Stimulated activated CD4-positive, alpha-beta T cell treated with anti-CD3 and anti-CD28 coated beads, Interleukin-4, amount 100 ng/mL, for 48 hours (primary cell): ENCODE data around the gene PHF2.

ENCODE experiments used
- DNase-seq, 2 donors: peaks; one replicate each; pipeline ENCODE4 v3.0.0-alpha.2; 2020; ENCODE audit warnings: low read depth in 2 of 2

PHF2 gene

DNA sequence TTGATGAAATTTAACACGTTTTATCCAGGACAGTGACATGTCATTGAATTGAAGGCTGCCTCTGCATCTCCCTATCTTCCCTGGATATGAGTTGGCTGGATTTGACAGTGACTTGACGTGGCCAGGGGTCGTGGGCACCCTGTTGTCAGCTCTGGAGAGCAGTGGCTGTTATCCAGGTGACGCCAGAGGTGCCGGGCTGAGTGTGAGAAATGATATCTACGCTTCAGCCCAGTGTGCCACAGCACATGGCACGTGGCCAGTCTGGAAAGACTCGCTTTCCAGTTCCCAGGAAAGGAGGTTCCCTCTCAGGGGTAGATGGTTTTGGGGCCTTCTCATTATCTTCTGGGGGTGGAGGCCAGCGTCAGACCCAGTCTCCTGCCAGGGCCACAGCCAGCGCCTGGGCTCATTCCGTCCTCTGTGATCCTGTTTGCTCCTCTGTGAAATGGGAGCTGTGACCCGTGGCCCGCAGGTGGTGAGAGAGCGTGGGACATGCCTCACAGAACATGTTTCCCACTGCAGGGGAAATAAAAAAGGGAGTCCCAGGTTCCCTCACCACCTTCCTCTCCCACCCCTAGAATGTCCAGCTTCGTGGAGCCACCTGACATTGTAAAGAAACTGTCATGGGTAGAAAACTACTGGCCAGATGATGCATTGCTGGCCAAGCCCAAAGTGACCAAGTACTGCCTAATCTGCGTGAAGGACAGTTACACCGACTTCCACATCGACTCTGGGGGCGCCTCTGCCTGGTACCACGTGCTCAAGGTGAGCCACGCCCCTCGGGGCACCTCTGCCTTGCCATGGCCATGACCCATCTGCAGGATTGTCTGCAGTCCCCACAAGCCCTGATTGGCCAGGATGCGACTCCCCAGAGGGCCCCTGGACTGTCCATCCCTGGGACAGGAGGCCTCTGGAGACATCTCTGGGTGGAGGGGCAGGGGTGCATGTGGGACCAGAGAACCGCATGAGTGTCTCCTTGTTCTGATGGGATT lies 76.5 kb downstream of the PHF2 start:
- DNase-seq = no peak

DNA sequence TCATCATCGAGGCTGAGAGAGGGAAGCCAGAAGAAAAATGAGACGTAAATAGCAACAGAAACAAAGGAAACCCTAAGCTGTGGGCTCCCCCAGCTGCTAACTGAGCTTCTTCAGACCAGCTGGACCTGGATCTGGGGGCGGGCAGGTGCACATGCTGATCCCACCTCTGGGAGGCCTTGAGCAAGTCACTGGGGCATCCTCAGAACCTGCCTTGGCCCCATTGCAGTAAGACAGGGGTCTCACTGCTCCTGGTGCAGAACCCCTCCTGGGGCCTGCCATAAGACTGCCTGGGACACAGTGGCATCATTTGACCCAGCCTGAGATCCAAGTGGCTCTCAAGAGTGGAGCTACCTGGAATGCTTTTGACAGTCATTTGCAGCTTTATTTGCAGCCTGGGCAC lies 77.4 kb downstream of the PHF2 start:
- no peak for DNase-seq

DNA sequence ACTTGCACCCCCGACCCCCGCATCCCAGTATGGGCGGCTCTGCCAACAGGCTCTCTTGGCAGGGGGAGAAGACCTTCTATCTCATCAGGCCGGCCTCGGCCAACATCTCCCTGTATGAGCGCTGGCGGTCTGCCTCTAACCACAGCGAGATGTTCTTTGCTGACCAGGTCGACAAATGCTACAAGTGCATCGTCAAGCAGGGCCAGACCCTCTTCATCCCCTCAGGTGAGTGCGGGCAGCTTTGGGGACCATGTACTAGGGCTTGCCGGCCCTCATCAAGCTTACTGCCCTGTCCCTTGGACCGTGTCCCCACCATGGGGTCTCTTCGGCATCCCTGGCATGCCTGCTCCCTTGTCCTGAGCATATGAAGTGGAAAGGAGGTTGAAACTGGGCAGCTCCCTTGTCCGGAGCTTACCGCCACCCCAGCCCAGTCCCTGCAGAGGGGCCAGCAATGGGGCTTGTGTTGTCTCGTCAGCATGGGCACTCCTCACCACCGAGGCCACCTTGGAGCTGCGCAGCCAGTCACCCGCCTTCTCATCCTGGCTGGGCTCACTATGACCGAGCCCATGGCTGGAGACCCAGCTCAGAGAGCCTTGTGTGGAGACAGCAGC lies 78.1 kb downstream of the PHF2 start:
- DNase-seq = no peak

DNA sequence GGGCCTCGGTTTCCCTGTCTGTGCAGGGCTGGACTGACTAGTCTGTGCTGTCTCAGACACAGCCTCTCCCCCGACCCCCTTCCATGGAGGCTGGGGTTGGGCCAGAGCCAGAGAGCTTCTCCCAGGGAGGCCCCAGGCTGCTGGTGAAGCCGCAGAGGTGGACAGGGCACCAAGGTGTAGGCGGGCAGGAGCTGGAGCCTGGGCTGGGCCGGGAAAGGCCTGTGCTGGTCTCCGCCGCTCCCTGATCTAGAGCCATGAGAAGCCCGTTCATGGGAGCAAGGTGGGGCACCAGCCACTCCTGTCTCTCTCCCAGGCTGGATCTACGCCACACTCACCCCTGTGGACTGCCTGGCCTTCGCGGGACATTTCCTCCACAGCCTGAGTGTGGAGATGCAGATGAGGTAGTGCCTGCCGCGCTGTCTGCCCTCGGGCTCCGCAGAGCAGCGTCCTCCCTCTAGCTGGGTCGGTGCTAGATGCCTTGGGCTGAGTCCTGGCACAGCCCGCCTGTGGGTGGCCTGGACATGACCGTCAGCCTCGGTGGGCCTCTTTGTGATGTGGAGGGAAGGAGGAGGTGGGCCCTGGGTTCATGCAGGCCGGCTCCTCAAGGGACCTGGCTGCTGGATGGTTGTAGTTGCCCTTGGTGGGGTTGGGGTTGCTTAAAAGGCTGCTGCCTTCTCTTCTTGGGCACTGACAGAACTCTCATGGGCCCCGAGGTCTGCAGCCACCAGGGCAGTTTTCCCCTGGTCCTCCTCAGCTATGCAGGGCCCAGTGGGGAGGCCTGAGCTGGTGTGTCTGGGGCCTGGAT lies 79.4 kb downstream of the PHF2 start:
- DNase-seq = no peak

DNA sequence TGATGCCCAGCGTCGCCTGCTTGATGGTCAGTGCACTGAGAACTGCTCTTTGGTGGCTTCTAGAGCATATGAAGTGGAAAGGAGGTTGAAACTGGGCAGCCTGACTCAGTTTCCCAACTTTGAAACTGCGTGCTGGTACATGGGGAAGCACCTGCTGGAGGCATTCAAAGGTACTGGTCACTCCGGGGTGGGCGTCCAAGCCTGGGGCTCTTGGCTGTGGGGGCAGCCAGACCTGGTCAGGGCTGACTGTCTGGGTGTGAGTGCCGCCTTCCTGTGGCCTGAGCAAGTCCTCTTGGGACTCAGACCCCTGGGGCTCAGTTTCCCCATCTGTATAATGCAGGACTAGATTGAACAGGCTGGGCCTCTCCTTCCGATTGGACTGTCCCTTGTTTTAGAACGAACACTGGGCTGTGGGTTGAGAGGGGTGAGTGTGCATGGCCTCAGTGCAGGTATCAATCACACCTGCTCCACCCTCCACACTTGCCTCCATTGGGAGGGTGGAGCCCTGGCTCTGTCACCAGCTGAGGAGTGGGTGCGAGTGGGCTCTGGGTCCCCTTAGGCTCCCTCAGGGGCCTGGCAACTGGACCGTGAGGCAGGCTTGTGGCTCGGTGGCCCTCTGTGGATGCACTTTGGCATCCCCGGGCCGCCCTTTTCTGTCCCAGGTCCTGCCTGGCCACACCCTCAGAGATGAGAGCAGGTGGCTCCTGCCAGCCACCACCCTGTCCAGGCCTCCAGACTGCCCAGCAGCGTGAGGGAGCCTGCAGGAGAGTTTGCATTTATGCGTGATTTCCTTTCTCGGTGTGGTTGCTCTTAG lies 80.2 kb downstream of the PHF2 start:
- no peak for DNase-seq

DNA sequence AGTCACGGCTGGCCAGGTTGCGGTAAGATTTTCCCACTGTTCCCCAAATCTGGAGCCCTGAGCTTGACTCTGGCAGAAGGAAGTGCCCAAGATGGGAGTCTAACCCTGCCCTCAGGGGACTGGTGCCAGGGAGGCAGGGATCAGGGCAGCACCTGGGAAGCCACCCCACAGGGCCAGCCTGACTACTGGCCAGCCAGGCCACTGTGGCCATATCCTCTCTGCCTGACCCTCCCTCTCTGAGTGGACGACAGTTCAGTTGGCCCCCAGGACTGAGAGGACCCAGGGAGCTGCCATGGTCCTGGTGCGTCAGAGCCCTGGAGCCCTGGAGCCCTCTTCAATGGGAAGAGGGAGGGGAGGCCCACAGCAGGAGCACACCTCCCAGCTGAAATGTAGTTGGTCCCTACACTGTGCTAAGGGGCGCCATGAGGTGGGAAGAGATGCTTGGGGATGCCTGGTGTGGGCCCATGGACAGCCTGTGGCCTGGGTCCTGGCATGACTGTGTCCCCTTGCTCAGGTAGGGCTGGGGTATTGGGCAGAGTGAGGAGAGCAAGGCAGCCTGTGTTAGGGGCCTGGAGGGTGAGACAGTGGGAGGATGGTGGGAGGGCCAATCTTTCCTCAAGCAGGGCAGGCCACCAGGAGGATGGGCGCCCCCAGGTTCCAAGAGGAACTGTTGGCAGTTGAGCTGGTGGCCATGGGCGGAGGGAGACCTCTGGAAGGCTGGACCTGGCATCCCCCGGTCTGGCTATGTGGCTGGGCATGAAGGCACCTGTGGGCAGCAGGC lies 81.1 kb downstream of the PHF2 start:
- no peak for DNase-seq

DNA sequence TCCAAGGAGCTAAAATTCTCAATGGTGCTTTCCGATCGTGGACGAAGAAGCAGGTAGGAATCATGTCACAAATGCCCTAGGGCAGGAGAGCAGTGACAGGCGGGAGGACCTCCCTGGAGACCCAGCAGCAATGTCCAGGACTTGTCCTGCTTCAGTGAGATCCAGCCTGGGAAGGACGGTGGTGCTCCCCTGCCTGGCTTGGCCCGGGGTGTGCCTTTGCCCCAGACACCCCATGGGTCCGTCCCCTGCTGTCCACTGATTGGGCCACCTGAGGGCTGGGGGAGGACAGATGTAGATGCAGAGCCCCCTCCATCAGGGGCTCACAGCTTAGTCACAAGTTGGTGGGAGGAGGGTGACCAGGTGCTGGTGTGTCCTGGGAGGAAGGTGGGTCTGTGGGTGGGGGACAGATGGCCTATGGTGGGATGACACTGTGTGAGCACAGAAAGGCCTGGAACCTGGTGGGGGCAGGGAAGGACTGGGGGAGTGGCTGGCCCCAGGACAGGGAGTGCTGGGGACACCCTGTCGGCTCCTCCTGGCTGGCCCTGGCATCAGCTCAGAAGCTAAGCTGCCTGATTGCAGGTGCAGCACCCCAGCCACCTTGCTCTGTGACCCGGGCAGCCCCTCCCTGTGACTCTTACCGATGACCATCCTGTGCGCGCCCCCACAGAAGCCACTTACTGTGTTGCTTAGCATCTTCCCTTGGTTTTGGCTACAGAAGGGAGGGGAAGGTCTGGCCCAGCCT lies 82.0 kb downstream of the PHF2 start:
- no peak for DNase-seq

DNA sequence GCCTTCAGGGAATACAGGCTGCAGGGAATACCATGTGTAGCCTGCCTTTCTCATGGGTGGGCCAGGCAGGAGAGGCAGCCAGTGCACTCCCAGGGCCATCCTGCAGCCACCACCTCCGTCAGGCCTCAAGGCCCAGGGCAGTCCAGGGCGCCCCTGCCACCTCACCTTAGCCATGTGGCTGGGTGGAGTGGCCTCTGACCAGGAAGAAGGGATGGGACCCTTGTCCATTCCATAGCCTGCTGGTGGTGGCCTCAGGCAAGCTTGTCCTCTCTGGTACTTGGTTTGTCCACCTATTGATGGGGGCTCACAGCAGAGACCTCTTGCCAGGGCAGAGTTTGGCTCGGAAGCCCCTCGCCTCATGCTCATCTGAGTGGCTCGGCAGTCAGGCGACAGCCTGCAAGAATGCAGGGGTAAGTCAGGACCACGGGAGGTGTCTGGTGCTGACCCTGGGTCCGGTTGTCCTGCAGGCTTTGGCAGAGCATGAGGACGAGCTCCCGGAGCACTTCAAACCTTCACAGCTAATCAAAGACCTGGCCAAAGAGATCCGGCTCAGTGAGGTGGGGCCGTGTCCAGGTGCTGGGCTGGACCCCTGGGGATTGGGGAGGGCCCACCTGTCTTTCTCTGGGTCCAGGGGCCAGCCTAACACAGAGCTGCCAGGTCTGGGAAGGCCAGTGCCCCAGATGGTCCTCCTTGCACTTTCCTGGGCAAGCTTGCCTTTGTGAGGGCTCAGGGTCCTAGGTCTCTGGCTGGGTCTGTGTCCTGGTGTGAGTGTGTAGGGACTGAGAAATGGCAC lies 82.9 kb downstream of the PHF2 start:
- DNase-seq = no peak

DNA sequence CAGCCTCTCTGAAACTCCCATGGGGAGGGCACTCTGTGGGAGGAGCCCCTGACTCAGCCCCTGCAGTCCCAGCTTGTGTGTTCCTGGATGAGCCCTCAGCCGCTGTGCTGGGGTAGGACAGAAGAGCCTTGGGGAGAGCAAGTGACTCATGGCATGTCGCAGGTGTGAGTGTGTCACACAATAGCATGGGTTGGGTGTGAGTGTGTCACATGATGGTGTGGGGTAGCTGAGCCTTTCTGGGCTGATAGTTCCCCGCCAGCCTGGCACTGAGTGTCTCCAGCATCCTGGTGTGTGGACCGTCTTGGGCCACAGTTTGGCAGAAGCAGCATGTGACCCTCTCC lies 83.4 kb downstream of the PHF2 start:
- no peak for DNase-seq

DNA sequence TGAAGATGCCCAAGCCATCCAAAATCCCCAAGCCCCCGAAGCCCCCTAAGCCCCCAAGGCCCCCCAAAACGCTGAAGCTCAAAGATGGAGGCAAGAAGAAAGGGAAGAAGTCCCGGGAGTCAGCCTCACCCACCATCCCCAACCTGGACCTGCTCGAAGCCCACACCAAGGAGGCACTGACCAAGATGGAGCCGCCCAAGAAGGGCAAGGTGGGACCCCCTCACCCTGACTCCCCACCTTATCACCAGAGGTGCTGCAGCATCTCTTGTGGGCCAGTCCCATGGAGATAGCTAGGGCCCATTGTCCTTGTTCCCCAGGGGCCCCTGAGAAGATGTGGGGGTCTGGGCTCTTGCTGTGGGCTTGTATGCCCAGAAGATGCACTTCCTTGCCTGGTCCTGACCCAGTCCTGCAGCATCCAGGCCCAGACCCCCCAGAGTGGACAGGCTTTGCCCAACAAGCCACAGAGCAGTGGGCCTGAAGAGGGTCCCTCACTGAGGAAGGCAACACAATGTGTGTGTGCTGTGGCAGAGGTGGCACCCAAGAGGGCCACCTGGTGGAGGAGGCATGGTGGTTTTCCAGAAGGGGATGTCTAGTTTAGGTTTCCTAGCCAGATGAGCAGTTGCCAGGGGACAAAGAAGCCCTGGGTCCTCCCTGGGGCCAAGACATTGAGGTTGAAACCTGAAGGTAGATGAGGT lies 84.1 kb downstream of the PHF2 start:
- no peak for DNase-seq

DNA sequence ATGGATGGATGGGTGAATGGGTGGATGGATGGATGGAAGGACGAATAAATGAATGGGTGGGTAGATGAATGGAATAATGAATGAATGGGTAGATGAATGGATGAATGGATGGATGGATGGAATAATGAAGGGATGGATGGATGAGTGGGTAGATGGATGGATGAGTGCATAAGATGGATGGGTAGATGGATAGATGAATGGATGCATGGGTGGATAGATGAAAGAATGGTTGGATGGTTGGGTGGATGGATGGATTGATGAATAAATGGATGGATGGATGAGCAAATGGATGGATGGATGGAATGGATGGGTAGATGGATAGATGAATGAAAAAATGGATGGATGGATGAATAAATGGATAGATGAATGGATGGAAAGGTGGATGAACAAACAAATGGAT lies 85.2 kb downstream of the PHF2 start:
- no peak for DNase-seq

DNA sequence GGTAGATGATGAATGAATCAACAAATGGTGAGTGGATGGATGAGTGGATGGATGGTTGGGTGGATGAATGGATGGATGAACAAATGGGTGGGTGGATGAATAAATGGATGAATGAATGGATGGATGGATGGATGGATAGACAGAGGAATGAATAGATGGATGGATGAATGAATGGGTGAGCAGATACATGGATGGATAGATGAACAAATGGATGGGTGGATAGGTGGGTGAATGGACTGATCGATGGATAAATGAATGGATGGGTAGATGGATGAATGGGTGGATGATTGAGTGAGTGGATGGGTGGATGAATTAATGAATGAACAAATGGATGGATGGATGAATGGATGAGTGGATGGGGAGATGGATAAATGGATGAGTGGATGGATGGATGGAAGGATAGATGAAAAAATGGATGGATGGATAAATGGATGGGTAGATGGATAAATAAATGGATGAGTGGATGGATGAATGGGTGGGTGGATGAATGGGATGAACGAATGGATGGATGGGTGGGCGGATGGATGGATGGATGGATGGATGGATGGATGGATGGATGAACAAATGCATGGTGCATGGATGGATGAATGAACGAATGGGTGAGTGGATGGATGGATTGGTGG lies 85.7 kb downstream of the PHF2 start:
- DNase-seq = no peak

DNA sequence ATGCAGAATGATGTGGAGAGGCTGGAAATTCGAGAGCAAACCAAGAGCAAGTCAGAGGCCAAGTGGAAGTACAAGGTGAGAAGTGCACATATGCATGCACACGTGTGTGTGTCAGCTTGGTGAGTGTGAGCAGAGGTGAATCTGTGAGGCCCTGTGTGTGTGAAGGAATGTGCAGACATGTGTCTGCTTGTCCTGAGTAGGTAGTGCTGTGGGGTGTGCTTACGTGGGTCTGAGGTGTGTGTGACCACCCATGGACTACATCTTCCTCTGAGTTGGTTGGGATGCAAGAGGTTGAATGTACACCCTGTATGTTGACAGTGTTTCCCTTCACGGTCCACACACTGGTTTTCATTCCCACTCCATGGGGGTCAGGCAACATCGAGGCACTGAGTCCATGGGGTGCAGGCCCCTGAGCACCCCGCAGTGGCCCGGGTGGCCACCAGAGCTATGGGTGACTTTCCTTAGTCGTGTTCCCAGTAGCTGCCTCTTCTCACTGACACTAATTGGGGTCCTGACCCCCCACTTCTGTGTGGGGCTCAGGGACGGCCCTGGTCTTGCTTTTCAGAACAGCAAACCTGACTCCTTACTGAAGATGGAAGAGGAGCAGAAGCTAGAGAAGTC lies 86.7 kb downstream of the PHF2 start:
- DNase-seq = no peak

DNA sequence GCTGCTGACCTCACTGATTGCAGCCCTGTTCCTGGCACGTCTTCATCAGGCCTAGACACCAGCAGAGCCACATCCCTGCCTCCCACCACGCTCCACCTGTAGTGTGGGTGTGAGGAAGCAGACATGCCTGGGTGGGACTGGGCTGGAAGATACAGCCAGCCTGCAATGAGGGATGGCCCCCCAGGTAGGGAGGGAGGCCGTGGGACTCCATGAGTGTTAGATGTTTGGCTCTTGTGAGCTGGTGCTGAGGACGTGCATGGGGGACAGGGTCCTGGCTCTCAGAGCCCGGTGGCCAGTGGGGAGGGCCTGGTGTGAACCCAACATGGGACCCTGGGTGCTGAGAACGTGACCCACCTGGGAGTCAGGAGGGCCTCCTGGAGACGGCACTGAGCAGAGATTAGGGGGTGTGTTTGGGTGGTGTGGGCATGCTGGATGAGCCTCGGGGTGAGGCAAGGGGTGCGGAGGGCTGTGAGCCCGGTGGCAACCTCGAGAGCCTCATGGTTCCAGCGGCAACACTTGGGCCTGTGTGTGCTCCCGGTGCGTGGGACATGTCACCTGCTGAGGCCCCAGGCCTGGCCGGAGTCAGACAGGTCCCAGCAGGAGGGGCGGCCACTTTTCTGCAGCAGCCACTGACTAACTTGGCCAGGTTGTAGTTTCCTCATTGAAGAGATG lies 87.6 kb downstream of the PHF2 start:
- no peak for DNase-seq

DNA sequence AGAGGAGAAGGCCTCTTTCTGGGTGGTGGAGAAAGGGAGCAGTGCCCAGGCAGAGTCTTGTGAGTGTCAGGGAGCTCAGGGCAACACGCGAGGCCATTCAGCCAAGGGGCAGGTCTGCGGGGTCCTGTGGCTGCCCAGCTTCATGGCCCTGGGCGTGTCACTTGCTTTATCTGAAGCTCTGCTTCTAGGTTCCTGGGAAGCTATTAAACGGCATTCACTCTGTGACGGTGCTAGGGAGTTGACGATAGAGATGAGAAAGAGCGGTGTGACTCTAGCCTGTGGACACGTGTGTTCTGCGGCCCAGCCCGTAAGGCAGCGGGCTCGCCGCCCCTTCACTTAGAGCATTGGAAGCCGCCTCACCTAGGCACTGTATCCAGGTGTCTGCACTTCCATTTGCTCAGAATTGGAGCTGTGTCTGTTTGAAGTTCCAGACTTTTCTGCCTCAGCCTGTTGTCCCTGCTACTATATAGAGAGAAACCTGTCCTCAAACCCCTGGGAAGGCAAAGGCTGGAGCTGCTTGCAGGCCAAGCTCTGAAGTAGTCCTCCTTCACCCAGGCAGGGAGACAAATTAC lies 88.3 kb downstream of the PHF2 start:
- no peak for DNase-seq

DNA sequence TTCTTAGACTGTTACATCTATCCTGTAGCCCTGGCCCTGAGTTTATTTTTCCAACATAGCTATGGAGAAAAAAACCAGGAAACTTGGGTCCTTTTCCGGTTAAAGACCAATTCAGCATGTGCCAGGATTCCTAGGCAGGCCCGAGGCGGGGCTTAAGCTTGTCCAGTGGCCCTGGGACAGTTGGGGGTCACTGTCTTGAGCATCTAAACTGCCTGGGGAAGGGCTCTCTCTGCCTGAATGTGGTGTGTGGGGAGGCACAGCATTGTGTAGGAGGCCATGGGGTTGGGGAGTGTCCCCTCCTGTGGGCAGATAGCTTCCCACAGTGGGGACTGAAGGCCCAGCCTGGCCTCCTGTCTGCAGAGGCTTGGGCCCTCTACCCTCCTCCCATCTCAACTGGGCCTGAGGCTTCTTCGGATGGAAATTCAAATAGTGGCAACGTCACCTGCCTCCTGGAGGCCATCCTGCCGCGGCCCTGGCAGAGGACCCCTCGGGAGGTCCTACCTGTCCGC lies 88.8 kb downstream of the PHF2 start:
- DNase-seq = no peak
